Measurements from ENCODE around the gene ZC3H11A.
"Not testable (repeated sequence)": the region's sequence is repeated elsewhere in the genome, so short reads cannot be mapped to it uniquely, and the experiment has no call there.

ZC3H11A gene

GRCh38 chr1:203828503-203828902 is 33.1 kb downstream of the ZC3H11A start:
- TF ChIP-seq CTCF (IDR thresholded peaks at IDR 0.05; ENCODE audit: insufficient read depth, low read length): no peak
- no peak for TF ChIP-seq SPI1 (IDR thresholded peaks at IDR 0.05; ENCODE audit: borderline replicate concordance, low read depth)
- no peak for TF ChIP-seq POLR2AphosphoS5 (IDR thresholded peaks at IDR 0.05; ENCODE audit: low read depth)
- TF ChIP-seq REST (IDR thresholded peaks at IDR 0.05; ENCODE audit: insufficient replicate concordance, low read depth): no peak
- no peak for TF ChIP-seq GABPA (IDR thresholded peaks at IDR 0.05; ENCODE audit: low read depth)
- H3K27ac ChIP-seq (replicated peaks): no peak overlapping the region
- H3K4me3 ChIP-seq (replicated peaks; ENCODE audit: insufficient read depth, low read length): no peak overlapping the region
- DNase-seq (ENCODE audit: low read depth in 1 of 2, low spot score in 1 of 2): no peak
- no peaks in the 10 kb centered on the region for H3K27me3 ChIP-seq (ENCODE audit: insufficient read depth, poor library complexity, severe bottlenecking)

GRCh38 chr1:203829247-203829646 is 33.8 kb downstream of the ZC3H11A start:
- H3K27ac ChIP-seq (replicated peaks): not testable (repeated sequence)

GRCh38 chr1:203835476-203835875 is 40.1 kb downstream of the ZC3H11A start:
- no peak for DNase-seq (ENCODE audit: low read depth in 1 of 2, low spot score in 1 of 2)
- Histone ChIP-seq H3K27me3 (ENCODE audit: insufficient read depth, poor library complexity, severe bottlenecking) (no peaks in the 10 kb centered on the region), H3K27ac (replicated peaks) (no peak overlapping the region), H3K4me3 (replicated peaks; ENCODE audit: insufficient read depth, low read length) (no peak overlapping the region)
- TF ChIP-seq SPI1 (IDR thresholded peaks at IDR 0.05; ENCODE audit: borderline replicate concordance, low read depth): no peak
- TF ChIP-seq REST (IDR thresholded peaks at IDR 0.05; ENCODE audit: insufficient replicate concordance, low read depth): no peak
- no peak for TF ChIP-seq GABPA (IDR thresholded peaks at IDR 0.05; ENCODE audit: low read depth)
- no peak for TF ChIP-seq POLR2AphosphoS5 (IDR thresholded peaks at IDR 0.05; ENCODE audit: low read depth)
- TF ChIP-seq CTCF (IDR thresholded peaks at IDR 0.05; ENCODE audit: insufficient read depth, low read length): no peak

More at GRCh38 chr1:203829247-203829646, 33.8 kb downstream of the ZC3H11A start:
- TF ChIP-seq SPI1 (IDR thresholded peaks at IDR 0.05; ENCODE audit: borderline replicate concordance, low read depth): peak; percentile 45; the same call in 1 of the 2 replicates
- H3K4me3 ChIP-seq (replicated peaks; ENCODE audit: insufficient read depth, low read length); H3K27me3 ChIP-seq (ENCODE audit: insufficient read depth, poor library complexity, severe bottlenecking); DNase-seq (ENCODE audit: low read depth in 1 of 2, low spot score in 1 of 2): not testable (repeated sequence)

GRCh38 chr1:203839081-203839480 is 43.7 kb downstream of the ZC3H11A start:
- Histone ChIP-seq H3K27me3 (ENCODE audit: insufficient read depth, poor library complexity, severe bottlenecking) (no peaks in the 10 kb centered on the region), H3K27ac (replicated peaks) (no peak overlapping the region), H3K4me3 (replicated peaks; ENCODE audit: insufficient read depth, low read length) (no peak overlapping the region)
- DNase-seq (ENCODE audit: low read depth in 1 of 2, low spot score in 1 of 2): no peak
- TF ChIP-seq REST (IDR thresholded peaks at IDR 0.05; ENCODE audit: insufficient replicate concordance, low read depth) (no peak), CTCF (IDR thresholded peaks at IDR 0.05; ENCODE audit: insufficient read depth, low read length) (no peak), SPI1 (IDR thresholded peaks at IDR 0.05; ENCODE audit: borderline replicate concordance, low read depth) (no peak), POLR2AphosphoS5 (IDR thresholded peaks at IDR 0.05; ENCODE audit: low read depth) (no peak), GABPA (IDR thresholded peaks at IDR 0.05; ENCODE audit: low read depth) (no peak)

Measured in HL-60 (cell line).